ENCODE data around the gene NUPR2.
"Not testable (repeated sequence)": the region's sequence is repeated elsewhere in the genome, so short reads cannot be mapped to it uniquely, and the experiment has no call there.

Gene NUPR2

DNA sequence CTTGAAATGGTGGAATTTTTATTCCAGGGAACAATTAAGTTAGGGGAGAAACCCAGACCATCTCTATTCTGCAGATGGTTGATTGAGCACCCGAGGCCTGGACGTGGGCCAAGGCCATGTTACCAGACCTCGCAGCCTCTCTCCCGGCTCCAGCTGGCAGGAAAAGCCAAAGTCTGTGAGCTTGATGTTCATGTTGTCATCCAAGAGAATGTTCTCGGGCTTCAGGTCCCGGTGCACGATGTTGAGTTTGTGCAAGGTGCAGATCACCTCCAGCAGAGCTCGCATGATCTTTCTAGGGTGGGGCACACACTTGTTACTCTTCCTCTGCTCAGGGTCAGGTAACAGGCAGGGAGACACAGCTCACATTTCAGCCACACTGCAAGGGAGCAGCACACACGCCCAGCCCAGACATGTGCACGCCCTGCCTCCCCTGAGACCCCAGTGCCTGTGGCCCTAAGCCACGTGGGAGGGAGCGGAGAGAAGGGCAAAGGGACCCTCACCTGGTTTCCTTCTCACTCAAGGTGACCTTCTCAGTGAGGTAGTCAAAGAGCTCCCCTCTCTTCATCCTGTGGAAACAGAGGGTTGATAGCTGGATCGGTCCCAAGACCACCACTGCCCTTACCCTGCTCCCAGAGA is 32.9 kb downstream of the NUPR2 start:
- DNase-seq = no peak

DNA sequence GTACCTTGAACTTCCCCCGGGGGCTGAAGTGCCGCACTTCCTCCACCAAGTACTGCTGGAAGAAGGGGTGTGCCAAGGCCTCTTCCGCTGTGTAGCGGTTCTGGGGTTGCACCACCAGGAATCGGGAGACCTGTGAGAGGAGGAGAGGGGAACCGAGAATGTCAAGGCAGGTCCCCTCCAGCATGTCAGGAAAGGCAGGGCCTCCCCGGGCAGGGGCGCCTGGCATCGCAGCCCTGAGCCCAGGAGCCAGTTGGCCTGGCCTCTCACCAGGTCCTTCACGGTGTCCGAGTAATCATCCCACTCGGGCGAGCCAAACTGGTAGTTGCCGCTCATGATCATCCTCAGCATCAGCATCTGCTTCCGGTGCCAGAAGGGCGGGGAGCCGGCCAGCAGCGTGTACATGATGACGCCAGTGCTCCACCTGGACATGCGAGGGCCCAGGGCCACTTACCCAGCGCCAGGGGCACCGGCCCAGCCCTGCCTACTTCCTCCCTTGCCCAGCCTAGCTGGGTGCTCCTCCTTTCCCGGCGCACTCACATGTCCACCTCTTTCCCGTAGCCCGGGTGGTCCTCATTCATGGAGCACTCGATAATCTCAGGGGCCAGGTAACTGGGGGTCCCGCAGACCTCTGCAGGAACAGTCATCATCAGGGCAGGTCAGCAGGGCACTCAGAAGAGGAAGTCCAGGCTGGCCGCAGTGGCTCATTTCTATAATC is 34.4 kb downstream of the NUPR2 start:
- no peak for DNase-seq

DNA sequence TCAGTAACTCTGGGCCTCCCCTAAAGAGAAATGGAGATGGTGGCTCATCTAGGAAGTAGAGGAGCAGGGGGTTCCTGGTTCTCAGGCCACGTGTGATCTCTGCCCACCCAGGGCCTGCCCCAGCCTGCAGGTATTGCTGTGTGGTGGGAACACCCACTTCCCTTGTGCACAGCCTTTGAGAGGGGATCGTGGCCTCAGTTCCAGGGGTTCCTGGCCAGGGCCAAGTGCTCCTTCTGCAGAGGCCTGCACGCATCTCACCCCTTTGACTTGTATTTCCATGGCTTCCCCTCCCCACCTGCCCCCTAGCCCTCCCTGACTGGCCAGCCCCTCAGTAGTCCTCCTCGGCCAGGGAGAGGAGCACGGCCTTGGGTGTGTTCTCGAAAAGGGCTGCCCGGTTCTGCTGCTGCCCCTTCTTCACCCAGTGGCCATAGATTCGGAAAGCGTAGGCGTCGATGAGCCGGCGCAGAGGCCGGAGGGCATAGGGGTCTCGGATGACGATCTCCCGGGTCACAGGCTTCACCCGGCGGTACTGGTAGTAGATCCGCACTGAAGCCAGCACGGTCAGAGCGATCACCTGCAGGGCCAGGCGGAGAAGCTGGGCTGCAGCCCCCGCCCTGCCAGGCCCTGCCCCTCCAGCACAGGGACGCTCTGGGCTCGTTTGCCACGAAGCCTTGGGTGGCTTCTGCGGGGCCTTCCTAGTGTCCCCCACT is 35.3 kb downstream of the NUPR2 start:
- not testable (repeated sequence) for DNase-seq

DNA sequence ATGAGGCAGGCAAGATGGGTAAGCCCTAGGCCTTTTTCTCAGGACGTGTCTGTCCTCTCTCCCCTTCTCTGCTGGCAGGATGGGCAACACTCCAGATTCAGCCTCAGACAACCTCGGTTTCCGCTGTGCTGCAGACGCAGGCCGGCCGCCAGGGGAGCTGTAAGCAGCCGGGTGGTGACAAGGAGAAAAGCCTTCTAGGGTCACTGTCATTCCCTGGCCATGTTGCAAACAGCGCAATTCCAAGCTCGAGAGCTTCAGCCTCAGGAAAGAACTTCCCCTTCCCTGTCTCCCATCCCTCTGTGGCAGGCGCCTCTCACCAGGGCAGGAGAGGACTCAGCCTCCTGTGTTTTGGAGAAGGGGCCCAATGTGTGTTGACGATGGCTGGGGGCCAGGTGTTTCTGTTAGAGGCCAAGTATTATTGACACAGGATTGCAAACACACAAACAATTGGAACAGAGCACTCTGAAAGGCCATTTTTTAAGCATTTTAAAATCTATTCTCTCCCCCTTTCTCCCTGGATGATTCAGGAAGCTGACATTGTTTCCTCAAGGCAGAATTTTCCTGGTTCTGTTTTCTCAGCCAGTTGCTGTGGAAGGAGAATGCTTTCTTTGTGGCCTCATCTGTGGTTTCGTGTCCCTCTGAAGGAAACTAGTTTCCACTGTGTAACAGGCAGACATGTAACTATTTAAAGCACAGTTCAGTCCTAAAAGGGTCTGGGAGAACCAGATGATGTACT is 36.6 kb downstream of the NUPR2 start:
- DNase-seq = no peak

DNA sequence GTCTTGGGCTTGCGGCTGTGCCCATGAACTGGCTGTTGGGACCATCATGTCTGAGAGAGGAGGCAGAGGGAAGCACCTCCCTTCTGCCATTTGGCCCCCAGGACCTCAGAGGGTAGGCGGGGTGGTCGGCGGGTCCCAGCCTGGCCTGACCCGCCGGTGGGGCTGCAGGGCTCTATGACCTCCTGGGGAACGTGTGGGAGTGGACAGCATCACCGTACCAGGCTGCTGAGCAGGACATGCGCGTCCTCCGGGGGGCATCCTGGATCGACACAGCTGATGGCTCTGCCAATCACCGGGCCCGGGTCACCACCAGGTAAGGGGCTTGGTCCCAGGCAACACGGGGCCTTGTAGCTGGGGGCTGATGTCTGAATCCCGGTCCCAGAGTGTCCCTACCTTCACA is 38.0 kb downstream of the NUPR2 start:
- DNase-seq = no peak

DNA sequence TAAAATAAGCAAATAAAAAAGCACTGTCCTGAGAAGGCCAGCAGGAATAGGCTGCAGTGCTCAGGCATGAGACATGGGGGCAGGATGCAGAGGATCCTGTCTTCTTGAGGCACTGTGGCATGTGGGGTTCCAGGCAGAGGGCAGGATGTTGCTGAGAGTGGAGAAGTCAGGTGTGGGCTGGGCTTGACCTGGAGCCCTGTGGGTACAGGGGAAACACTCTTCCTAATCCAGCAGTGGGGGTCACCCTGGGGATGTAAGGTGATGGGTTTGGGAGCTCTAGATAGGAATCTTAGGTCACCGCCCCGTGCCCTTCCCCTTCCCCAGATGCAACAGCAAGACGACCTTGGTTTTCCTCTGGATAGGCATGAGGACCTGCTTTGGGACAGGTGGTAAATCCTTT is 38.5 kb downstream of the NUPR2 start:
- DNase-seq = no peak

DNA sequence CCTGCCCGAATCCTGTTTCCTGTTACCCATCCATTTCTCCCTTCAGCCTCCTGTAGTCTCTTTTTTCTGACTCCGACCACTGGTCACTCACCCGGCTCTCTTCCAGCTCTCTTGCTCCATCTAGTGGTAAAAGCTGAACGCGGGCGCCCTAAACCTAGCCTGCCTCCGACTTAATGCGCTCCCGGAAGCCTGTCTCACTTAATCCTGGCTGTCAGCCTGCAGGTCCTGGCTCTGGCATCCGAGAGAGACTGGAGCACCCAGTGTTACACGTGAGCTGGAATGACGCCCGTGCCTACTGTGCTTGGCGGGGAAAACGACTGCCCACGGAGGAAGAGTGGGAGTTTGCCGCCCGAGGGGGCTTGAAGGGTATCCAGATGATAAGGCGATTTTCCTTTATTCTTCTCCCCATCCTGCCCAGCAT is 41.8 kb downstream of the NUPR2 start:
- DNase-seq = peak; percentile 66

DNA sequence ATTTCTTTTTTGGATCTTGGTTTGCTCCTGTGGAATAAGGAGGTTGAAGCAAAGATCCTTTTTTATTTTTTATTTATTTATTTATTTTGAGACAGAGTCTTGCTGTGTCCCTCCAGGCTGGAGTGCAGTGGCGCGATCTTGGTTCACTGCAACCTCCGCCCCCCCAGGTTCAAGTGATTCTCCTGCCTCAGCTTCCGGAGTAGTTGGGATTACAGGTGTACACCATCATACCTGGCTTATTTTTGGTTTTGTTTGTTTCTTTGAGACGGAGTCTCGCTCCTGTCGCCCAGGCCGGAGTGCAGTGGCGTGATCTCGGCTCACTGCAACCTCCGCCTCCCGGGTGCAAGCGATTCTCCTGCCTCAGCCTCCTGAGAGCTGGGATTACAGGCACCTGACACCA is 49.8 kb downstream of the NUPR2 start:
- DNase-seq = not testable (repeated sequence)

Measured in stimulated activated CD4-positive, alpha-beta T cell treated with anti-CD3 and anti-CD28 coated beads, Interleukin-1b, Interleukin-23, amount 100 ng/mL, for 48 hours (primary cell).